Activated effector memory CD4-positive, alpha-beta T cell treated with Interleukin-2 at 50 U/mL for 16 hours (primary cell): ENCODE data around the gene ALAS2.
"Not testable (repeated sequence)": the region's sequence is repeated elsewhere in the genome, so short reads cannot be mapped to it uniquely, and the experiment has no call there.

Source experiments
- DNase-seq: peaks from one replicate; pipeline ENCODE4 v3.0.0-alpha.2; 2020

ALAS2 gene, protein sequence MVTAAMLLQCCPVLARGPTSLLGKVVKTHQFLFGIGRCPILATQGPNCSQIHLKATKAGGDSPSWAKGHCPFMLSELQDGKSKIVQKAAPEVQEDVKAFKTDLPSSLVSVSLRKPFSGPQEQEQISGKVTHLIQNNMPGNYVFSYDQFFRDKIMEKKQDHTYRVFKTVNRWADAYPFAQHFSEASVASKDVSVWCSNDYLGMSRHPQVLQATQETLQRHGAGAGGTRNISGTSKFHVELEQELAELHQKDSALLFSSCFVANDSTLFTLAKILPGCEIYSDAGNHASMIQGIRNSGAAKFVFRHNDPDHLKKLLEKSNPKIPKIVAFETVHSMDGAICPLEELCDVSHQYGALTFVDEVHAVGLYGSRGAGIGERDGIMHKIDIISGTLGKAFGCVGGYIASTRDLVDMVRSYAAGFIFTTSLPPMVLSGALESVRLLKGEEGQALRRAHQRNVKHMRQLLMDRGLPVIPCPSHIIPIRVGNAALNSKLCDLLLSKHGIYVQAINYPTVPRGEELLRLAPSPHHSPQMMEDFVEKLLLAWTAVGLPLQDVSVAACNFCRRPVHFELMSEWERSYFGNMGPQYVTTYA

DNA sequence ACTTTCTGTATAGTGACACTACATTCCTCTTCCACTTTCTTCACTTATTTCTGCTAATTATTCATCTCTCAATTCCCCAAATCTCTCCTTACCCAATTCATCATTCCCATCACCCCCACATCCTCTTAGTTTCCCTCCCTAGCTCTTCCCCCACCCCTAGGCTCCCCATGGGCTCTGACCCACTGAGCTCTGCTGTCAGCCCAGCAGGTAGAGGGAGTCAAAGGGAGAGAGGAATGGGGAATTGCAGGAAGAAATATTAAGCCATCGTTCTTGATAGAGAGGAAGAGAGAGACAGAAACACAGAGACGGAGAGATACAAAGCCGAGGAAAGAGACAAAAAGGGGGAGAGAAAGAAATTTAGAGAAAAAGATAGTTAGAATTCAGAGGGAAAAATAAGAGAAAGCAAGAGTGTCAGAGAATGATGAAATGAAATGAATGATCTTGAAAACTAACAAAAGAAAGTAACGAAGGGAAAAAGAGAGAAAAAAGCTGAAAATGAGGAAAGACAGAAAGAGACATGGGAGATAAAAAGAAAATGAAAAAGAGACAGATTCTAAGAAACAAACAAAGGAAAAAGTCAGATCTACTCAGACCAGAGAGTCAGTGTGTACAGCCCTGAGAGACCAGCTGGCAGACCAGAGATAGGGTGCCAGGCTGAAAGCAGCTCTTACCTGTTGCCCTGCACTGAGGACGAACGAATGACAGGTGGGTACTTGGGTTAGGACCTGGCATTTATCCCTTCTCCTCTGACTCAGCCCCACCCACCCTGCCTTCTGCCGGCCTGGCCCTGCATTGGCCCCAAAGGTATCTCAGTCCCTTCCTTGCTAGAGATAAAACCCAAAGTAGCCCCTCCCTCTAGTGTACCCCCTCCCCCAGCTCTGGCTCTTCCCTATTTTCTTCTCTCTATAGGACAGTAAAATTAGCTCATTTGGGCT, at the start of gene ALAS2:
Gene ALAS2, minus strand, starts transcription at position 707 of the 935 bp plus-strand sequence. CDS start 4,977 bp downstream, outside the sequence.
- no peak for DNase-seq

DNA sequence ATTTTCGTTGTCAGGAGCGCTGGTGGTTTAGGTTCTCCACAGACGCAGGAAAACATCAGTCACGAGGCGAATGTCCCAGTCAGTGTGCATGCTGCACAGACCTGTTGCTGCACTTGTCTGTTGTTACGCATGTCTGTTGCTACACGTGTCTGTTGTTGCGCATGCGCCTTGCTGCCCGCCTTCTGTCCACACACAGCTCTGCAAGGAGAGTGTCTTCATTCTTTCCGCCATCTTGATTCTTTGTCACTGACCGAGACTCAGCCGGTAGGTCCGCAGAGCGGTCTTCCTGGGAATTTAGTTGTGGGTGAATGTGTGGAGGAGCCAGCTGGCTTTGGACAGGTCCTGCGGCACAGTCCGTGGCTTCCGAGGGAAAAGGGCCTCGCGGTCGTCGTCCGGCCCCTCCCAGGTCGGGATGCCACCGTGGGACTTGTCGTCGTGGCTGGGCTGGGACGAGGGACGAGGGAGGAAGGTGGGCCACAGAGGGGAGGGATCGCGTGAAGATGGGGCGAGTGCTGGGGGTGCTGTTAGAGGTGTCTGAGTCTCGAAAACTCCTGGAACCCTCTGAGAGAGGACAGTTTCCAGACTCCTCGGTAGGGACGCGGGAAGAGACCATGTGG, 44.2 kb upstream of the ALAS2 start, which contains the start of gene PAGE2B:
Gene PAGE2B, plus strand, starts transcription at position 180 of the 617 bp plus-strand sequence. CDS start 1,012 bp downstream, outside the sequence.
- DNase-seq = no peak

GRCh38 chrX:55072286-55072685, 41.5 kb upstream of the ALAS2 start:
- no peak for DNase-seq

DNA sequence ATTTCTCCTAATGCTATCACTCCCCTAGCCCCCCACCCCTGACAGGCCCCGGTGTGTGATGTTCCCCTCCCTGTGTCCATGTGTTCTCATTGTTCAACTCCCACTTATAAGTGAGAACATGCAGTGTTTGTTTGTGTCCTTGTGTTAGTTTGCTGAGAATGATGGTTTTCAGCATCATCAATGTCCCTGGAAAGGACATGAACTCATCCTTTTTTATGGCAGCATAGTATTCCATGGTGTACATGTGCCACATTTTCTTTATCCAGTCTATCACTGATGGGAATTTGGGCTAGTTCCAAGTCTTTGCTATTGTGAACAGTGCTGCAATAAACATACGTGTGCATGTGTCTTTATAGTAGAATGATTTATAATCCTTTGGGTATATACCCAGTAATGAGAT, 36.4 kb upstream of the ALAS2 start:
- DNase-seq = not testable (repeated sequence)

DNA sequence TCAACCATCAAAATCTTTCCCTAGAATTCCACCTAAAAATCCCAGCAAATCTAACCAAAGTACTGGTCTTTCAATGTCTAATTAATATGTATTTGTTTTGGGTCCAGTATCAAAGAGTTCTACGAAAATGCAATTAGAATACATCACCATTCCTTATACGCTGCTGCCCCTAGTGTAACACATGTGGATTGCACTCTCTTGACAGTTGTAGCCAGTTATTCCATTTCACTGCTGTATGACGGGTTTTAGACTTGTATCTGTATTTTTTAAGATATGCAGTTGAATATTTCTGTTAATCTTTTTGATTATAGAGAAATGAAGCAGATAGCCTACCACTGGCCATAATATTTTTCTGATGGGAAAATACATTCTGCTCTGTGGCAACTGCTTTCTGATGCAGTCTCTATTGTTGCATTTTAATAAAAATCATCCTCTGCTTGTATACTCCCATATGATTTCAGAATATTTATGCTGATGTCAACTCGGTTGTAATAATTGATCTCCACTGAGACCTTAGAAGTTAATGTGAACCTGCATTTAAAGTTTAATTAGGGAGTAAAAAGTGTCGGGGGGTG, 27.0 kb upstream of the ALAS2 start:
- no peak for DNase-seq

- DNase-seq = peak; percentile 0
Observed at GRCh38 chrX:55056820-55057674, 26.3 kb upstream of the ALAS2 start.

DNA sequence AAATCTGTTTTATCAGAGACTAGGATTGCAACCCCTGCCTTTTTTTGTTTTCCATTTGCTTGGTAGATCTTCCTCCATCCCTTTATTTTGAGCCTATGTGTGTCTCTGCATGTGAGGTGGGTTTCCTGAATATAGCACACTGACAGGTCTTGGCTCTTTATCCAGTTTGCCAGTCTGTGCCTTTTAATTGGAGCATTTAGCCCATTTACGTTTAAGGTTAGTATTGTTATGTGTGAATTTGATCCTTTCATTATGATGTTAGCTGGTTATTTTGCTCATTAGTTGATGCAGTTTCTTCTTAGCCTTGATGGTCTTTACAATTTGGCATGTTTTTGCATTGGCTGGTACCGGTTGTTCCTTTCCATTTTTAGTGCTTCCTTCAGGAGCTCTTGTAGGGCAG, 19.8 kb upstream of the ALAS2 start:
- DNase-seq = not testable (repeated sequence)

DNA sequence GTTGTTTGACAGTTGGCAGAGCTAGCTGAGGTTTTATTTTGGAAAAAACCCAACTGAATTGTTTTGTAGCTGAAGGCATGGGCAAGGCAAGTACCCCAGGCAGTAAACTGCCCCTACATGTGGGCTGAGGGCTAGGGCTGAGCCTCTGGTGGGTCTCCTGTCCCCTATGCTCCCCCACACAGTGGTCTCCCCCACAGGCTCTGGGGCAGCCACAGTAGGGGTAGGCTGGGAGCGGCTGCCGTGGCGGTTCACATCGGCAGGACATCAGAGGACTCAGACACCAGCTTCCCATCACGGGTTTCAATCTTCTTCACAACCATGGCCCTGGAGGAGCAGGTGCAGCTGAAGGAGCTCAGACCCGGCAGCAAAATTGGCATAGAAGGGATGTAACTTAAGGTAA, 10.7 kb upstream of the ALAS2 start:
- no peak for DNase-seq

GRCh38 chrX:55039471-55039870, 8.7 kb upstream of the ALAS2 start:
- no peak for DNase-seq

GRCh38 chrX:55033429-55033828, 2.7 kb upstream of the ALAS2 start:
- no peak for DNase-seq

DNA sequence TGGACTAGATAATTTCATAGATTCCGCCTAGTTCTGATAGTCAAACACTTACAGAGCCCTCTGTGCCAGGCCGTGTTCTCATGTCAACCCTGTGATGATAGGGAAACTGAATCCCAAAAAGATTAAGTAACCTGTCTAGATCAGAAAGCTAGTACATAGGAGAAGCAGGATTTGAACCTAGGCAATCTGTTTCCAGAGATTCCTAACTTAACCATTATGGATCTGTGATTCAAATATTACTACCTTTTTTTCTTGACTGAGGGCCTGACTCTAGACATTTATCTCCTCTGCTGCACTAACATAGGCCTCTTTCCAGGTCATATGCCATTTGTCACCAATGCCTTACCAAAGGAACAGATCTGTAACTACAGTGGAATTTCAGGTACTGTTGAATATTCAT, 1.5 kb downstream of the ALAS2 start:
- no peak for DNase-seq

DNA sequence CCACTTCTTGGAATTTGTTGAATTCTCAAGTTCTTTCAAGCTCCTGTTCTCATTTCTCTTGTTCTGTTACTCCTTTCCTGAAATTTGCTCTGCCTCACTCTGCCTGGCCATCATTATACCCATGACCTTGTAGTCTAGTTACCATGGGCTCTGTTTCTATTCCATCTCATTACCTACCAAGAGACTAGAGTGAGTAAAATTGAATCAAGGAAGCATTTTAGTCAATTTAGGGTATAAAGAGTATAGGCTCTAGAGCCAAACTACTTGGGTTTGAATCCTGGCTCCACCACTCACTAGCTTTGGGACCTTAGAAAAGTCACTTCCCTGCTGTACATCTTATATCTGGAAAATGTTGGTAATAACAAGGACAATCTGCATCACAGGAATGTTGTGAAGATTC, 2.2 kb downstream of the ALAS2 start:
- DNase-seq = no peak

GRCh38 chrX:55028040-55028439, 2.7 kb downstream of the ALAS2 start:
- DNase-seq = no peak

- DNase-seq = no peak
Observed at GRCh38 chrX:55026840-55027239, 3.9 kb downstream of the ALAS2 start.

DNA sequence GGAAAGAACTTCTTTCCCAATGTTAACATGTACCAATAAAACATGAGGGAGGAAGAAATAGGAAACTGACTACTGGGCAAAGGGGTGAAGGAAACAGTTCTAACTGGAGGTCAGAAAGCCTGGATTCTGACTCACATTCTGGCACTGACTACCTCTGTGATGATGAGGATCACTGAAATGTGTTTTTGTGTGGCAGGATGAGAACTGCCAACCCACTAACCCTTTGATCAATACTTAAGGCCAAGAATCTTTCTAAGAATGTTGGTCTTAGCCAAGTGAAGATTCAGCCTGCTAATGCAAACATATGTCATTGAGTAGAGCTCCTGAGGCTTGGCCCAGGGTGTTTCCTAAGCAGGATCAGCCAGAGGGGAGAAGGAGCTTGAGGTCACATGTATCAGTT, 4.6 kb downstream of the ALAS2 start:
- no peak for DNase-seq

GRCh38 chrX:55014897-55015299, 15.9 kb downstream of the ALAS2 start:
- no peak for DNase-seq

GRCh38 chrX:55011294-55011693, 19.5 kb downstream of the ALAS2 start:
- no peak for DNase-seq

- DNase-seq = no peak
Observed at GRCh38 chrX:55008571-55009358, 22.0 kb downstream of the ALAS2 start.

GRCh38 chrX:55007656-55008055, 23.1 kb downstream of the ALAS2 start:
- DNase-seq = no peak

DNA sequence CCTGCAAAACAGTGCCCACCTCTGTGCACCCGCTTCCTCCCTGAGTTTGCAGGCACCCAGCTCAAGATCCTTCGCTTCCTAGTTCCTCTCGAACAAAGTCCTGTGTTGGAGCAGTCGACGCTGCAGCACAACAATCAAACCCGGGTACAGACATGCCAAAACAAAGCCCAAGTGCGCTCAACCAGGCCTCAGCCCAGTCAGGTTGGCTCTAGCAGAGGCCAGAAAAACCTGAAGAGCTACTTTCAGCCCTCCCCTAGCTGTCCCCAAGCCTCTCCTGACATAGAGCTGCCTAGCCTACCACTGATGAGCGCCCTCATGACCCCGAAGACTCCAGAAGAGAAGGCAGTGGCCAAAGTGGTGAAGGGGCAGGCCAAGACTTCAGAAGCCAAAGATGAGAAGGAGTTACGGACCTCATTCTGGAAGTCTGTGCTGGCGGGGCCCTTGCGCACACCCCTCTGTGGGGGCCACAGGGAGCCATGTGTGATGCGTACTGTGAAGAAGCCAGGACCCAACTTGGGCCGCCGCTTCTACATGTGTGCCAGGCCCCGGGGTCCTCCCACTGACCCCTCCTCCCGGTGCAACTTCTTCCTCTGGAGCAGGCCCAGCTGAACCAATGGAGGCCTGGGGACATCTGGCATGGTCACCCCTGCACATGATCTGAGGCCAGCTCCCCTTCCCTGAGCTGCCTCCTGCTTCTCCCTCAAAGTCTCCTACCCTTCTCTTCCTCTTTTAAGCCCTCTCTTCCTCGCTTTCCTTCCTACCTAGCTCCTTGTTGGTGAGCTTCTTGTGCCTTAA, 23.8 kb downstream of the ALAS2 start:
- DNase-seq = no peak
